Pulmonary artery endothelial cell (primary cell): ENCODE measurements around the gene SNX6. TPM values are rescaled to one million over a fixed set of nuclear protein-coding genes. Genes with fewer than 3 reads are reported as not detected.
"Not testable (repeated sequence)": the region's sequence is repeated elsewhere in the genome, so short reads cannot be mapped to it uniquely, and the experiment has no call there.

Source experiments
- DNase-seq: peaks from one replicate; pipeline ENCODE4 v3.0.0-alpha.2; 2011; ENCODE audit warnings: low read depth, low spot score
- total RNA-seq: library from RNA; depleted of rRNA; stranded (reverse); fragments of >200 nt; gene quantifications from 2 replicates; pipeline ENCODE4 v1.2.3, GENCODE V29; 2014

SNX6 gene
- total RNA-seq, 1 donor from 2014 or later, result 96.3 TPM

- DNase-seq, result not testable (repeated sequence)
These were observed 4.4 kb upstream of the SNX6 start for GRCh38 chr14:34634360-34634771.

- DNase-seq, result no peak
These were observed 3.8 kb upstream of the SNX6 start for GRCh38 chr14:34633742-34634141.

GRCh38 chr14:34632411-34632978, 2.5 kb upstream of the SNX6 start:
- DNase-seq, result no peak

DNA sequence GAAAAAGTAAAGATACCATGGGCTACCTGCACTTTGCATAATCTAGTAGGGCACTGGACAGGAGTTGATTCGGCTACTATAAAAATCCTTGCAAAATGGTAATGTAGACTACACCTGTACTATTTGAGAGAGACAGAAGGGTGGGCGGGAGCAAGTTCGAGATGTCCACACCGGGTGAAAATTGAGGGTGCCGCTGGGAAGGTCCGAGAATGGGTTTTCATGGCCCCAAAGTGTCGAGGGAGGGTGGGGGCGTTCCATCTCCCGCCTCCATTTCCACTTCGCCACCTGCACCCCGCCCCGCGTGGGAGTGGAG, 648 bp downstream of the SNX6 start:
- DNase-seq, result no peak

DNA sequence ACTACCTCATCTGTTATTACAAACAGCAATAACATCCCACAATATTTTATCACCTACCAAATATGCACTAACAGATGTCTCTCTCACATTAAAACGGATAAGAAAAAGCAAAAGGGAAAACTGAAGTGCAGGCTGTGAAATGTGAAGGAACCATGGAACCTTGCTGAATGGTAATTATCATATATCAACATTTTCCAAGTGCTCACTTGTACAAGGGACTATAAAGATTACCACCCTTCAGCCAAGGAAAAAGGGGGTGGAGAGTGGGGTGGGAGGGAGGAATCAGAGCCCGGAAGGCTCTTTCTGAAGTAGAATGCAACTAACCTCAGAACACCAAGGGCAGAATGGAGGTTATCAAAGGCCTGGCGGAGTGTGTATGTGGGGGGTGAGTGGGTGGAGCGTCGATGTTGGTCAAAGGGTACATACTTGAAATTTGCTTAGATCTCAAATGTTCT, 1.2 kb downstream of the SNX6 start:
- no peak for DNase-seq

GRCh38 chr14:34623506-34623905, 6.4 kb downstream of the SNX6 start:
- no peak for DNase-seq

GRCh38 chr14:34620839-34621238, 9.1 kb downstream of the SNX6 start:
- DNase-seq, result no peak

- no peak for DNase-seq
These were observed 9.8 kb downstream of the SNX6 start for GRCh38 chr14:34620115-34620514.

DNA sequence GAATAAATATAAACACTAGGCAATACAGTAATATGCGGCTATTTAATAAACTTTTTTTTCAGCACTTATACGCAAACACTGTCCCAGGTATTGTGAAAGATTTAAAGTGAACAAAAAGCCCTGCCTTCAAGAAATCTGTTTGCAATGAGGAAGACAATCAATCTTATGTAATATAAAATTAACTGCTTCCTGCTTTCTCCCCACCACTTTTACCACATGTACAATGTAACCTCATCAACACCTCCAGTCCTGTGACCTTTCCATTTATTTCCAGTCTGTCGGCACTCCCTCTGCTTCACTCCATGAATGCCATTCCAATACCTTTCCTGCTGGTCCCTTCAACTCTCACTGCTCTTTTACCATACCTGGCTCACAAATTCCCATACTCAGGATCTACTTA, 10.5 kb downstream of the SNX6 start:
- no peak for DNase-seq

GRCh38 chr14:34616360-34616759, 13.6 kb downstream of the SNX6 start:
- no peak for DNase-seq

GRCh38 chr14:34615507-34615906, 14.4 kb downstream of the SNX6 start:
- no peak for DNase-seq

DNA sequence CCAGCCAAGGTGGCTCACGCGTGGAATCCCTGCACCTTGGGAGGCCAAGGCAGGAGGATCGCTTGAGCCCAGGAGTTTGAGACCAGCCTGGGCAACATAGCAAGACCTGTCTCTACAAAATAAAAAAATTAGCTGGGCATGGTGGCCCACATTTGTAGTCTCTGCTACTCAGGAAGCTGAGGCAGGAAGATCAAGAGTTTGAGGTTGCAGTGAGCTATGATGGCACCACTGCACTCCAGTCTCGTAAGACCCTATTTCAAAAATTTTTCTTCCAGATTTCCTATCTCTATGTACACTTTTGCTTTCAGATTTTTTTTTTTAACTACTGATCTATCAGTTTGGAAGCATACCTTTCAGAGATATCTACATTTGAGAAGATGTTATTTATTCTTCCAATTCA, 15.3 kb downstream of the SNX6 start:
- no peak for DNase-seq

GRCh38 chr14:34610101-34610500, 19.8 kb downstream of the SNX6 start:
- no peak for DNase-seq

- no peak for DNase-seq
These were observed 24.5 kb downstream of the SNX6 start for GRCh38 chr14:34605461-34605860.

DNA sequence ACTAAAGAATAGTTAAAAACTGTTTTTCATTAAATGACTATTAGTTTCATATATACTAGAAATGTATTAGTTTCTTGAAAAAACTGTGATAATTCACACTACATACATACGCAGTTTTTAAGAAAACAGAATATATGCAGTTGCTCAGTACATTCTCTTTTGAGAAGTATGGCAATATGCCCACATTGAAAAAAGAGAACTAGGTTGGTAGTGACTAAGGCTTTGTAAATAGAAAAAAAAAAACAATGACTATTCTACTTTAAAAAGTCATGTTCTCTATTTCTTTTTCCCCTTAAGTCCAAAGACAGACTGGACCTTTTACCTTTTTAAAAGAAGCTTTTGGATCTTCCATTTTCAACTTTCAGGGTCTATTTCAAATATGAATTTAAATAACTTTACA, 25.0 kb downstream of the SNX6 start:
- DNase-seq, result no peak

- no peak for DNase-seq
These were observed 33.1 kb downstream of the SNX6 start for GRCh38 chr14:34596891-34597290.

DNA sequence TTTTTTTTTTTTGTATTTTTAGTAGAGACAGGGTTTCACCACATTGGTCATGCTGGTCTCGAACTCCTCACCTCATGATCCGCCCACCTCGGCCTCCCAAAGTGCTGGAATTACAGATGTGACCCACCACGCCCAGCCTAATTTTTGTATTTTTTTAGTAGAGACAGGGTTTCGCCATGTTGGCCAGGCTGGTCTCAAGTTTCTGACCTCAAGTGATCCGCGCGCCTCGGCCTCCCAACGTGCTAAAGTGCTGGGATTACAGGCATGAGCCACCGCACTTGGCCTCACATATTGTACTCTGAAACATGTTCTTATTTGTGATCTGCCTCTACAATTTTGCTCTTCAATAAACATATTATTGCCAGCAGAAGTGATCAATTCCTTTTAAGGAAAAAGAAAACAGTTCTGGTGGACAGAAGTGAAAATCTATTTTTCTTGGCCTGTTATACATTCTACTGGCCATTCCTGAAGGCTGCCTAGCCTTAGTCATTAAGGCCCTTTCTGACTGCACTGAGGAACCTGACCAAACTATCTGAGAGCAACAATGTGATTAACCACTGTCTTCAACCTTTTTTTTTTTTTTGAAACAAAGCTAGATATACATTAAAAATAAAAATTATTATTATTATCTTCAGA, 36.1 kb downstream of the SNX6 start:
- DNase-seq, result no peak

- no peak for DNase-seq
These were observed 37.3 kb downstream of the SNX6 start for GRCh38 chr14:34592623-34593022.

DNA sequence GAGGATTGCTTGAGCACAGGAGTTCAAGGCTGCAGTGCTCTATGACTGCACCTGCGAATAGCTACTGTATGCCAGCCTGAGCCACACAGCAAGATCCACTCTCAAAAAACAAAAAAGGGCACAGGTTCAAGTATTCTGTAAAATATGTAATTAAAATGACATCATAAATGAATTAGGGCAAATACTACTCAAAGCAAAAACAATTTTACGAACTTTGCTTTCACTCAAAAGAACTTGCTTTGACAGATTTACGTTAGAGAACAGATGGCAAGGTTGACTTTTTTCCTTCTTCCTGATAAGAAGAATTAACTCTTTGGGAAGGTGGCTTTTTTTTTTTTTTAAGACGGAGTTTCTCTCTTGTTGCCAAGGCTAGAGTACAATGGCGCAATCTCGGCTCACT, 46.4 kb downstream of the SNX6 start:
- no peak for DNase-seq

- DNase-seq, result no peak
These were observed 47.7 kb downstream of the SNX6 start for GRCh38 chr14:34582117-34582680.

DNA sequence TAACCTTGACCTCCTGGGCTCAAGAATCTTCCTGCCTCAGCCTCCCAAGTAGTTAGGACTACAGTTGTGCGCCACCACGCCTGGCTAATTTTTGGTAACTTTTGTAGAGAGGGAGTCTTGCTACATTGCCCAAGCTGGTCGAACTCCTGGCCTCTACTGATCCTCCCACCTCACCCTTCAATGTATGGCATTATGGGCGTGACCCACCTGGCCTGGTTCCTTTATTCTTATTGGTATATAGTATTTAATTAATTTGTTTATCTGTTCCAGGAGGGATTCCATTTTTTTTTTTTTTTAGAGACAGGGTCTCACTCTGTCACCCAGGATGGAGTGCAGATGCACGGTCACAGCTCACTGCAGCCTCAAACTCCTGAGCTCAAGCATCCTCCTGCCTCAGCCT, 49.6 kb downstream of the SNX6 start:
- DNase-seq, result no peak

- no peak for DNase-seq
These were observed 58.2 kb downstream of the SNX6 start for GRCh38 chr14:34571771-34572170.

DNA sequence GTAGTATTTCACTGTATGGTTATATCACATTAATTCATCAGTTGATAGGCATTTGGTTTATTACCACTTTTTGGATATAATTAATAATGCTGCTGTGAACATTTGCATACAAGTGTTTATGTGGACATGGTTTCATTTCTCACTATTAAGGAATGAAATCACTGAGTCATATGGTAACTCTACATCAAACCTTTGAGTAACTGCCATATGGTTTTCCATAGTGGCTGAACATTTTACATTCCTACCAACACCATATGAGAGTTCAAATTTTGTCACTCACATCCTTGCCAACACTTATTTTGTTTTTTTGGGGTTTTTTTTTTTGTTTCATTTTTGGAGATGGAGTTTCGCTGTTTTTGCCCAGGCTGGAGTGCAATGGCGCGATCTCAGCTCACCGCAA, 60.2 kb downstream of the SNX6 start:
- DNase-seq, result no peak
